WTC11 (cell line): ENCODE results near the gene MTX1. TPM values are rescaled to one million over a fixed set of nuclear protein-coding genes. Genes with fewer than 3 reads are reported as not detected.

ENCODE experiments used
- ARID4B ChIP-seq: sonication (generic); formaldehyde crosslinking; IDR thresholded peaks from 2 replicates; pipeline ENCODE4 v1.8.0; 2023; ENCODE audit warnings: missing genetic modification reagents, mild to moderate bottlenecking, borderline replicate concordance
- ATF1 ChIP-seq: sonication (generic); formaldehyde crosslinking; IDR thresholded peaks from 2 replicates; pipeline ENCODE4 v1.8.1; 2023; ENCODE audit warnings: mild to moderate bottlenecking, moderate library complexity, missing genetic modification reagents
- CDX4 ChIP-seq: fragments of 250-450 bp; sonication (Bioruptor Pico); IDR thresholded peaks from 2 replicates; pipeline ENCODE4 v1.9.0; 2021; ENCODE audit warnings: moderate library complexity, mild to moderate bottlenecking, inconsistent platforms, borderline replicate concordance
- CREB1 ChIP-seq: sonication (generic); formaldehyde crosslinking; IDR thresholded peaks from 2 replicates; pipeline ENCODE4 v1.8.0; 2023; ENCODE audit warnings: mild to moderate bottlenecking, missing genetic modification reagents
- HMGXB4 ChIP-seq: sonication (generic); formaldehyde crosslinking; IDR thresholded peaks from 2 replicates; pipeline ENCODE4 v1.8.1; 2023; ENCODE audit warnings: mild to moderate bottlenecking, moderate library complexity, missing genetic modification reagents
- JUN ChIP-seq: sonication (generic); formaldehyde crosslinking; IDR thresholded peaks from 2 replicates; pipeline ENCODE4 v1.8.0; 2023; ENCODE audit warnings: mild to moderate bottlenecking, missing genetic modification reagents
- KAT7 ChIP-seq: sonication (generic); formaldehyde crosslinking; IDR thresholded peaks from 2 replicates; pipeline ENCODE4 v1.8.1; 2023; ENCODE audit warnings: missing genetic modification reagents, mild to moderate bottlenecking, borderline replicate concordance
- NFATC4 ChIP-seq: fragments of 250-450 bp; sonication (Bioruptor Pico); IDR thresholded peaks from 2 replicates; pipeline ENCODE4 v1.9.0; 2021; ENCODE audit warnings: mild to moderate bottlenecking
- NFYB ChIP-seq: sonication (generic); formaldehyde crosslinking; conservative IDR thresholded peaks from 2 replicates; pipeline ENCODE4 v1.8.0; 2022; ENCODE audit warnings: low read depth, missing genetic modification reagents
- PRRX2 ChIP-seq: fragments of 250-450 bp; sonication (Bioruptor Pico); IDR thresholded peaks from 2 replicates; pipeline ENCODE4 v1.8.0; 2021; ENCODE audit warnings: mild to moderate bottlenecking
- SMAD4 ChIP-seq: sonication (generic); formaldehyde crosslinking; IDR thresholded peaks from 2 replicates; pipeline ENCODE4 v1.8.0; 2022; ENCODE audit warnings: mild to moderate bottlenecking, missing genetic modification reagents
- TP53 ChIP-seq: sonication (generic); formaldehyde crosslinking; IDR thresholded peaks from 2 replicates; pipeline ENCODE4 v1.8.1; 2023; ENCODE audit warnings: mild to moderate bottlenecking, missing genetic modification reagents
- ZNF232 ChIP-seq: sonication (generic); formaldehyde crosslinking; IDR thresholded peaks from 2 replicates; pipeline ENCODE4 v1.8.0; 2022; ENCODE audit warnings: mild to moderate bottlenecking, missing genetic modification reagents
- ZNF281 ChIP-seq: sonication (generic); formaldehyde crosslinking; IDR thresholded peaks from 2 replicates; pipeline ENCODE4 v1.8.0; 2023; ENCODE audit warnings: mild to moderate bottlenecking, missing genetic modification reagents
- ZNF416 ChIP-seq: fragments of 250-450 bp; sonication (Bioruptor Pico); IDR thresholded peaks from 2 replicates; pipeline ENCODE4 v1.9.0; 2021; ENCODE audit warnings: mild to moderate bottlenecking, inconsistent platforms
- total RNA-seq: library from RNA; stranded (reverse); gene quantifications from 3 replicates; pipeline ENCODE4 v1.2.3, GENCODE V29; 2021
- TF ChIP-seq, protein P1 (sequence below): sonication (generic); formaldehyde crosslinking; conservative IDR thresholded peaks from 2 replicates; pipeline ENCODE4 v1.8.1; 2023; ENCODE audit warnings: mild to moderate bottlenecking, low read depth, missing genetic modification reagents, moderate library complexity
- TF ChIP-seq, protein P2 (sequence below): sonication (generic); formaldehyde crosslinking; IDR thresholded peaks from 2 replicates; pipeline ENCODE4 v1.8.1; 2022; ENCODE audit warnings: mild to moderate bottlenecking, moderate library complexity, missing genetic modification reagents
- TF ChIP-seq, protein P3 (sequence below): sonication (generic); formaldehyde crosslinking; IDR thresholded peaks from 2 replicates; pipeline ENCODE4 v1.8.1; 2022; ENCODE audit warnings: low read depth, mild to moderate bottlenecking, moderate library complexity, missing genetic modification reagents, borderline replicate concordance
- TF ChIP-seq, protein P4 (sequence below): sonication (generic); formaldehyde crosslinking; IDR thresholded peaks from 2 replicates; pipeline ENCODE4 v1.8.0; 2022; ENCODE audit warnings: missing genetic modification reagents

The MTX1 gene
- total RNA-seq, 1 experiment from 2014 or later: 62.8 TPM

GRCh38 chr1:155261852-155262673 lies 53.6 kb downstream of the MTX1 start, which contains the start of gene SCAMP3 (continued):
- TF ChIP-seq, protein P1, sequence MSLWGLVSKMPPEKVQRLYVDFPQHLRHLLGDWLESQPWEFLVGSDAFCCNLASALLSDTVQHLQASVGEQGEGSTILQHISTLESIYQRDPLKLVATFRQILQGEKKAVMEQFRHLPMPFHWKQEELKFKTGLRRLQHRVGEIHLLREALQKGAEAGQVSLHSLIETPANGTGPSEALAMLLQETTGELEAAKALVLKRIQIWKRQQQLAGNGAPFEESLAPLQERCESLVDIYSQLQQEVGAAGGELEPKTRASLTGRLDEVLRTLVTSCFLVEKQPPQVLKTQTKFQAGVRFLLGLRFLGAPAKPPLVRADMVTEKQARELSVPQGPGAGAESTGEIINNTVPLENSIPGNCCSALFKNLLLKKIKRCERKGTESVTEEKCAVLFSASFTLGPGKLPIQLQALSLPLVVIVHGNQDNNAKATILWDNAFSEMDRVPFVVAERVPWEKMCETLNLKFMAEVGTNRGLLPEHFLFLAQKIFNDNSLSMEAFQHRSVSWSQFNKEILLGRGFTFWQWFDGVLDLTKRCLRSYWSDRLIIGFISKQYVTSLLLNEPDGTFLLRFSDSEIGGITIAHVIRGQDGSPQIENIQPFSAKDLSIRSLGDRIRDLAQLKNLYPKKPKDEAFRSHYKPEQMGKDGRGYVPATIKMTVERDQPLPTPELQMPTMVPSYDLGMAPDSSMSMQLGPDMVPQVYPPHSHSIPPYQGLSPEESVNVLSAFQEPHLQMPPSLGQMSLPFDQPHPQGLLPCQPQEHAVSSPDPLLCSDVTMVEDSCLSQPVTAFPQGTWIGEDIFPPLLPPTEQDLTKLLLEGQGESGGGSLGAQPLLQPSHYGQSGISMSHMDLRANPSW (CRISPR knock-in tag): no peak
- TF ChIP-seq ZNF232 (CRISPR knock-in tag) (0 out of 2 replicates have a peak, but pooled peaks have one; percentile 60), CREB1 (CRISPR knock-in tag) (no peak; the same call in none of the 2 replicates), NFATC4 (peak; percentile 97), ZNF416 (peak; percentile 98), KAT7 (CRISPR knock-in tag) (no peak), ARID4B (CRISPR knock-in tag) (peak; percentile 66; the same call in 1 of the 2 replicates), TP53 (CRISPR knock-in tag) (peak; percentile 66; the same call in 1 of the 2 replicates), HMGXB4 (CRISPR knock-in tag) (0 out of 2 replicates have a peak, but pooled peaks have one; percentile 28), JUN (no peak), SMAD4 (CRISPR knock-in tag) (no peak), PRRX2 (CRISPR knock-in tag) (peak; percentile 98), NFYB (CRISPR knock-in tag) (no peak; the same call in 1 of the 2 replicates), CDX4 (peak; percentile 51; the same call in 1 of the 2 replicates), ATF1 (CRISPR knock-in tag) (peak; percentile 79; the same call in 1 of the 2 replicates), ZNF281 (CRISPR knock-in tag) (no peak)
- TF ChIP-seq, protein P2, sequence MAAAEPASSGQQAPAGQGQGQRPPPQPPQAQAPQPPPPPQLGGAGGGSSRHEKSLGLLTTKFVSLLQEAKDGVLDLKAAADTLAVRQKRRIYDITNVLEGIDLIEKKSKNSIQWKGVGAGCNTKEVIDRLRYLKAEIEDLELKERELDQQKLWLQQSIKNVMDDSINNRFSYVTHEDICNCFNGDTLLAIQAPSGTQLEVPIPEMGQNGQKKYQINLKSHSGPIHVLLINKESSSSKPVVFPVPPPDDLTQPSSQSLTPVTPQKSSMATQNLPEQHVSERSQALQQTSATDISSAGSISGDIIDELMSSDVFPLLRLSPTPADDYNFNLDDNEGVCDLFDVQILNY (CRISPR knock-in tag): no peak
- TF ChIP-seq, protein P3, sequence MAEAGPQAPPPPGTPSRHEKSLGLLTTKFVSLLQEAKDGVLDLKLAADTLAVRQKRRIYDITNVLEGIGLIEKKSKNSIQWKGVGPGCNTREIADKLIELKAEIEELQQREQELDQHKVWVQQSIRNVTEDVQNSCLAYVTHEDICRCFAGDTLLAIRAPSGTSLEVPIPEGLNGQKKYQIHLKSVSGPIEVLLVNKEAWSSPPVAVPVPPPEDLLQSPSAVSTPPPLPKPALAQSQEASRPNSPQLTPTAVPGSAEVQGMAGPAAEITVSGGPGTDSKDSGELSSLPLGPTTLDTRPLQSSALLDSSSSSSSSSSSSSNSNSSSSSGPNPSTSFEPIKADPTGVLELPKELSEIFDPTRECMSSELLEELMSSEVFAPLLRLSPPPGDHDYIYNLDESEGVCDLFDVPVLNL (CRISPR knock-in tag): no peak
- TF ChIP-seq, protein P4, sequence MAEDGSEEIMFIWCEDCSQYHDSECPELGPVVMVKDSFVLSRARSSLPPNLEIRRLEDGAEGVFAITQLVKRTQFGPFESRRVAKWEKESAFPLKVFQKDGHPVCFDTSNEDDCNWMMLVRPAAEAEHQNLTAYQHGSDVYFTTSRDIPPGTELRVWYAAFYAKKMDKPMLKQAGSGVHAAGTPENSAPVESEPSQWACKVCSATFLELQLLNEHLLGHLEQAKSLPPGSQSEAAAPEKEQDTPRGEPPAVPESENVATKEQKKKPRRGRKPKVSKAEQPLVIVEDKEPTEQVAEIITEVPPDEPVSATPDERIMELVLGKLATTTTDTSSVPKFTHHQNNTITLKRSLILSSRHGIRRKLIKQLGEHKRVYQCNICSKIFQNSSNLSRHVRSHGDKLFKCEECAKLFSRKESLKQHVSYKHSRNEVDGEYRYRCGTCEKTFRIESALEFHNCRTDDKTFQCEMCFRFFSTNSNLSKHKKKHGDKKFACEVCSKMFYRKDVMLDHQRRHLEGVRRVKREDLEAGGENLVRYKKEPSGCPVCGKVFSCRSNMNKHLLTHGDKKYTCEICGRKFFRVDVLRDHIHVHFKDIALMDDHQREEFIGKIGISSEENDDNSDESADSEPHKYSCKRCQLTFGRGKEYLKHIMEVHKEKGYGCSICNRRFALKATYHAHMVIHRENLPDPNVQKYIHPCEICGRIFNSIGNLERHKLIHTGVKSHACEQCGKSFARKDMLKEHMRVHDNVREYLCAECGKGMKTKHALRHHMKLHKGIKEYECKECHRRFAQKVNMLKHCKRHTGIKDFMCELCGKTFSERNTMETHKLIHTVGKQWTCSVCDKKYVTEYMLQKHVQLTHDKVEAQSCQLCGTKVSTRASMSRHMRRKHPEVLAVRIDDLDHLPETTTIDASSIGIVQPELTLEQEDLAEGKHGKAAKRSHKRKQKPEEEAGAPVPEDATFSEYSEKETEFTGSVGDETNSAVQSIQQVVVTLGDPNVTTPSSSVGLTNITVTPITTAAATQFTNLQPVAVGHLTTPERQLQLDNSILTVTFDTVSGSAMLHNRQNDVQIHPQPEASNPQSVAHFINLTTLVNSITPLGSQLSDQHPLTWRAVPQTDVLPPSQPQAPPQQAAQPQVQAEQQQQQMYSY (CRISPR knock-in tag): no peak
